Prostate gland (tissue), 2 donors: ENCODE measurements around the gene EXO1.

Experiments used
- CTCF ChIP-seq, 4 experiments: fragments of 200-600 bp in 2 of 4; fragments of 450-650 bp in 2 of 4; sonication (generic) in 2 of 4; IDR thresholded peaks; 1 replicate in 3 of 4; 2 replicates in 1 of 4; pipeline ENCODE4 v1.5.1; 2016 to 2019; ENCODE audit warnings: antibody characterized with exemption in 4 of 4, mild to moderate bottlenecking in 2 of 4, moderate library complexity in 2 of 4
- POLR2A ChIP-seq: fragments of 450-650 bp; IDR thresholded peaks from one replicate; pipeline ENCODE4 v1.6.1; 2016; ENCODE audit warnings: antibody characterized with exemption, mild to moderate bottlenecking

- TF ChIP-seq CTCF (IDR thresholded peaks at IDR 0.05) (no peak), POLR2A (no peak)
Observed at GRCh38 chr1:241932845-241933244, 84.8 kb downstream of the EXO1 start.
